Measurements from ENCODE around the gene SPSB4. TPM values are rescaled to one million over a fixed set of nuclear protein-coding genes. Genes with fewer than 3 reads are reported as not detected.
"Not testable (repeated sequence)": the region's sequence is repeated elsewhere in the genome, so short reads cannot be mapped to it uniquely, and the experiment has no call there.

The SPSB4 gene
- polyA plus RNA-seq, 1 donor = 14.8 TPM

DNA sequence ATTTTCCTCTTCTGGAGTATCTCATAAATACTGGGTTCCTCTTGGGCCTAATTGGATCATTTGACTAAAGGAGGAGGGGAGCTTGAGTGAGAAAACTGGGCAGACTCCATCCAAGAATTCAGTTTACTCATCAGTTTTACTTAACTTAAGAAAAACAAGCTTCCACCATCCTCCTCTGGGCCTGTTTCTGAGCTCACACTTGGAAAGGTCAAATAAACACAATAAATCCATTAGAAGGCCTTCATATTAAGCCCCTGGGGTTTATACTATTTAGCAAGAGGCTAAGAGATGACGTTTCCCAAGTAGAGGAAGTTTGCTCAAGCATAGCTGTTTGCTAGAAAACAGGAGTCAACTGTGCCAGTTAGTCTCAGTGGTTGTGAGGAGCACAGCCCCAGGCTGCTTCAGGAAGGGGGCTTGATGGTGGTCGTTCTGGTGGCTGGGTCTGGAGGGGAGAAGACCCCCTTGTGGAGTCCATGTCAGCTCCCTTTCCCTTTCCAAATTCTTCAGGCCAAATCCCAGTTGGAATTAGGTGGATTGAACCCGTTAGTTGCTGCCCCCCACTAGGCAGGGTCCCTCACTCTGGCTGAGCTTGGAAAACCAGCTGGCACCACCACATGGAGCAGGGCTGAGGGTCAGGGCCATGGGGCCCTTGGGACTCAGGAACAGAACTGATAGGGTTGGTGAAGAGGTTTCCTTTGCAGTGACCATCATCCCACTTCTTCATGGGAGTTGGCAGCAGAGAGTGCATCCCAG lies 64.8 kb downstream of the SPSB4 start:
- DNase-seq = peak; percentile 76

DNA sequence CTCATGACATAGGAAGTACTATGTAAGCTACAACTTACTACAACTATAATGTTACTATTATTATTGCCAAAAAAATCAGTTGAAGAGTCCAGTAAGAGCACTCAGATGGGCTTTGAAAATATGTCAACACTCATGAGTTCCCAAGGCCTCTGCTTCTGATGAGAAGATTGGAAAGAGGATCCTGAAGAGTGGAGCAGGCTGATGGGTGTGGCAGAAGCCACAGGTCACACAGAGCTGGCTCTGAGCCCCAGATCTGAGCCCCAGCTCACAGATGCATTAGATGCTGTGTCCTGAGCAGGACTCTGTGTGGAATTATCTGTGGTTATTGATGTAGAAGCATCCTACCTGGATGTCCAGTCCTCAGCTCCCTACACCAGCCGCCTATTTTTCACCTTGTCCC lies 65.6 kb downstream of the SPSB4 start:
- no peak for DNase-seq

DNA sequence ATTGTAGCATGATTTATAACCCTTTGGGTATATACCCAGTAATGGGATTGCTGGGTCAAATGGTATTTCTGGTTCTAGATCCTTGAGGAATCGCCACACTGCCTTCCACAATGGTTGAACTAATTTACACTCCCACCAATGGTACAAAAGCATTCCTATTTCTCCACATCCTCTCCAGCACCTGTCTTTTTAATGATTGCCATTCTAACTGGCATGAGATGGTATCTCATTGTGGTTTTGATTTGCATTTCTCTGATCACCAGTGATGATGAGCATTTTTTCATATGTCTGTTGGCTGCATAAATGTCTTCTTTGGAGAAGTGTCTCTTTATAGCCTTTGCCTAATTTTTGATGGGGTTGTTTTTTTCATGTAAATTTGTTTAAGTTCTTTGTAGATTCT lies 66.8 kb downstream of the SPSB4 start:
- not testable (repeated sequence) for DNase-seq

DNA sequence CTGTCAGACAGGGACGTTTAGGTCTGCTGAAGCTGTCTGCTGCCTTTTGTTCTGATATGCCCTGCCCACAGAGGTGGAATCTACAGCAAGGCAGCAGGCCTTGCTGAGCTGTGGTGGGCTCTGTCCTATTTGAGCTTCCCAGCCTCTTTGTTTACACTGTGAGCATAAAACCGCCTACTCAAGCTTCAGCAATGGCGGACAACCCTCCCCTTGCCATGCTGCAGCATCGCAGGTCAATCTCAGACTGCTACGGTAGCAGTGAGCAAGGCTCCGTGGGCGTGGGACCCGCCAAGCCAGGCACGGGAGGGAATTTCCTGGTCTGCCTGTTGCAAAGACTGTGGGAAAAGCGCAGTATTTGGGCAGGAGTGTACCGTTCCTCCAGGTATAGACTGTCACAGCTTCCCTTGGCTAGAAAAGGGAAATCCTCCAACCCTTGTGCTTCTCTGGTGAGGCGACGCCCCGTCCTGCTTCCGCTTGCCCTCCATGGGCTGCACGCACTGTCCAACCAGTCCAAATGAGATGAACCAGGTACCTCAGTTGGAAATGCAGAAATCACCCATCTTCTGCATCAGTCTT lies 71.4 kb downstream of the SPSB4 start:
- no peak for DNase-seq

DNA sequence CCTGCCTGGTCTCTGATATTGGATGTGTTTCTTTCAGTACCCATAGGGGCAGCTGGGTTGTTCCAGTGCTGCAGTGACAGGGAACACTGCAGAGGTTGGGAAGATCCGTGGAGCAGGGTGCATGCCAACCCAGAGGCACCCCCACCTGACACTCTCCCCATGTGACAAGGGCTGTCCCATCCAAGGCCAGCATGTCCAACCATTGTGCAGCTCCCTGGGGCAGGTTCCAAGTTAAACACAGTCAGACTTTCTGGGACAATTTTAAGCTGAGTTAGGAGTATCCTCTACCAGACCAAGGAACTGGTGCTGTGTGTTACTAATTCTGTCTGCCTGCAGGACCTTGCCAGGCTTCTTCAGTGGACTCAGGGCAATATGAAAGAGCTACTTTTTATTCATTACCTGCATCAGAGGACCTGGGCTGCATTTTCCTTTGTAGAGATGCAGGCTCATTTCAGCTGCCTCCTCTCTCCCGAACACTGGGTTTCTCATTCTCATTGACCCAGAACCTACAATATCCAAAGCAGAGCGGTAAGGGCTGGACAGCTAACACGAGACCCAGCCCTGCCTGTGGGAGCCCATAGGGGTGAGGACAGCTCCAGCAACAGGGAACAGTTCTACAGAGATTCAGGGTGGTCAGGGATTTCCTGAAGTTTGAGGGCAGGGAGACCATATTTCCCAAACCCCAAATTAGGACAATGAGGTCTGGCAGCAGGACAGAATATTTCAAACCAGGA lies 72.7 kb downstream of the SPSB4 start:
- DNase-seq = no peak

DNA sequence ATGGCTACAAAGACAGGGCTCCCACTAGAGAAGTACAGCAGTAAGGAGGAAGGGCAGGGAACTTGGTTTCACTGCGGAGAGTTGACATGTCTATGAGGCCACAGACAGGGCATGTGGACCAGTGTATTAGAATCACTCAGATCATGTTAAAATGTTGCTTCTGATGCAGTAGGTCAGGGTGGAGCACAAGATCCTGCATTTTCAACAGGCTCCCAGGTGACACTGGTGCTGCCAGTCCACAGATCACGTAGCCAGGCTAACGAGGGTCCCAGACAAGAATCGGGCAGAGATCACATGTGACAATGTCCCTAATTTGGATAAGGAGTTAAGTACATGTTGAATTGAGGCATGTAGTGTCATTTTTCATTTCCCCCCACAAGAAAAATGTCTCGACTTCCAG lies 73.6 kb downstream of the SPSB4 start:
- DNase-seq = no peak

DNA sequence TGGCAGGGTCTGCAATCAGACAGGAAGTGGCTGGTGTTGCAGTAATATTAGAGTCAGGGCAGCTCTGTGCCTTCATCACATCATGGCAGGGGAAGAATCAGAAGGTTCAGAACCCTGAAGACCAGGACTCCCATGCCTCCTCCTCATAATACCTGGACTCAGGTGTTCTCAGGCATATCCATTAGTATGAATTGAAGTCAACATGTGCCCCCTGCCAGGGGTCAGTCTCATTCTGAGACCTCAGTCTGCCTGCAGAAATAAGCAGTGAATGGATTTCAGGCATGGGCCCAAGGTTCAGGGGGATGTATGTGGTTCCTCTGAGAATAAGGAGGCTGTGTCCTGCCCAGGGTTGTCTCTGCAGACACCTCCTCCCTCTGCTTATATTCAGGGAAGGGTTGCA lies 74.2 kb downstream of the SPSB4 start:
- no peak for DNase-seq

DNA sequence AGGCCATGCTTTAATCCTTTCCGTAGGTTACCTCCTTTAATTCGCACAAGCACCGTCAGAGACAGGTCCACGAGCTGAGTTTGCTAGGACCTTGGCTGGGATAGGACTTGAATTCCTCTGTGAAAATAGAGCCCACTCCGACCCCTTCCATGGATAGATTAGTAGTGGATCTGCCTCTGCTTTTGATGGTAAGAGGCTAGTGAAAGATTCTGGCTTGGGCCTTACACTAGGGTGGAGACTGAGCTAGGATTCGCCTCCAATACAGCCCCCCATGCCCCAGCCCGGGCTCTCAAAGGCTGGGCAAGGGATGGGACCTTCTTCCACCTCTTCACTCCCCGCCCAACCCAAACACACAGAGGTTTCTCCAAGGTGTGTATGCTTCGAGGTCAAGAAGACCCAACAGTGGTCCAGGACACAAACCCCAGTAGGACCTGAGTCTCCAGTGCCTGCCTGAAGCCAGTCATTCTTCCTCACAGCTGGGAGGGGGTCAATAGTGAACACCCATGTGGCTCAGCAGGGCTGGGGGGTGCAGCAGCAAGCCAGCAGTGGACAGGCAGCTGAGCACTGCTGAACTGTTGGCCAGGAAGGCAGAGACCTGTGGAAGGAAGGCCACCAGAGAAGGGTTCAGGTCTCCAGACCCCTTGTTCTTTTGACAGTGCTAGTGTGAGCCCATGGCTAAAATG lies 75.7 kb downstream of the SPSB4 start:
- DNase-seq = no peak

DNA sequence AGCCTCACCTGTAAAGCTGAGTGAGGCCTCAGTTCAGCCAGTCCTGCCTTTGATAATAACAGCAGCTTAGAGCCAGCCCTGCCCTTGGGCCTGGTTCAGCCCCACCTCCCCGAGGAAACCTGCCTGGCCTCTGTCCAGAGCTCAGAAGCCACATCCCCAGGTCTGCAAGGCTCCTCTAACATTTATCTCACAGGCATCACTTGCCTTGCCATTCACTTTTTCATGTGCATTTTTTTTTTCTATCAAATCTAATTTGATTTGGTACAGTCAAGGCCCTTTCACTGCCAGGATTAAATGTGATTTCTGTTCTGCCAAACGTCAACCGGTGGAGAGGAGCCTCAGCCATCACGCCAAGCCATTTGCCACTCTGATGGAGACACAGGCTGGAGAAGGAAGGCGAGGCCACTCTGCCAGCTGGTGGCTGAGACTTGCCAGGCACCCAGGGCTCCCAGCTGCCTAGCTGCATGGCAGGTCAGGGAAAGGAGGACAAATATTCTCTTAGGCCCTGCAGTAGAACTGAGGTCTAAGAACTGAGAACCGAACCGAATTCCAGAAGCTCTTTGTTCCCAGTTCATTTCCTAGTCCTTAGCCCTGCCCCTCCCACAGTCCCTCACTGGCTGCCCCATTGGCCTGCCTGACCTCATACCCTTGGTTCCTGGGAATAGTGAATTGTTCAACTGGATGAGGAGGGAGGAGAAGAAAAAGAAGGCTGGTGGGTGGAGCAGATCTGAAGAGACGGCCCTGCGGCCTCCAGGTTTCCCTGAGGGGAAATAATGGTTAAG lies 76.4 kb downstream of the SPSB4 start:
- no peak for DNase-seq

DNA sequence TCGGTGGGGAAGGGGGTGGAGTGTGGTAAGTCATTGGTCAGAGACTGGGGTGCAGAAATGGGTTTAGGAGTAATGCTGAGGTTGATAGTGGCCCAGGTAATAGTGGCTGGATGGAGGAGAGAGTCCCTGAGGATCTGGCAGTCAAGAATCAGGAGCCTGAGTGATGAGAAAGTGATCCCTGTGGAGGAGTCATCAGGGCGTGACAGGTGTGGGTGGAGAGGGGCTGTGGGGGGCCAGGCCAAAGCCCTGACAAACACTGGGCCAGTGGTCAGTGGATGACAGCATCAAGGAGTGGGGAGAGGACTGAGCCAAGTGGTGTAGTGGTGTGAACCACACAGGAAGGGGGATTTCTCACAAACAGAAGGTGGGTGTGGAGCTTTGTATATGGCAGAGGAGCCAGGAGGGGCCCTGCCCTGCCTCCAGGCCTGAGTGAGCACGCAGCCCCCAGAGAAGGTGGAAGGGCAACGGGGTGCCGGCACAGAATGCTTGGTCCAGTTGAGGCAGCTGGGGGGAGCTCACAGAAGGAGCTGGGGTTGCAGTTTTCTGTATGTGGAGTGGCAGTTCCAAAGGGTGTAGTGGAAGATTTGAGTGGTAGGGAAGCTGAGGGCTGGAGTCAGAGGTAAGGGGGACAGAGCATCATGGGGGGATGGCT lies 77.1 kb downstream of the SPSB4 start:
- DNase-seq = no peak

DNA sequence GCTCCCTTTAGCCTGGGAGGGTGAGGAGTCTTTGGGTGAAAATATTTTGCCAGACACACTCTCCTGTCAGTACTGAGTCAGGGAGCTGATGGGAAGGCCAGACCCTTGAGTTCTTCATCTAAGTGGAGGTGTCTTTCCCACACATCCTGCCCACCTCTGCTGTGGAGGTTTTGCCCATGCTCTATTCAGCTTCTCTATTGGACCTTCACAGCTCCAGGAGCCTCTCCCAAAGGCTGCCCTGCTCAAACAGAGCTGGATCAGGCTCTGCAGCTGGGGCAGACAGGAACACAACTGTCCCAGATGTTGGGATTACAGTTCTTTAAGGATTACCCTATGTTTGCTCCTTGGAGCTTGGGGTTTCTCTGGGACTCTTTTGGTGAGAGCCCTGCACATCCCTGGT lies 77.9 kb downstream of the SPSB4 start:
- no peak for DNase-seq

DNA sequence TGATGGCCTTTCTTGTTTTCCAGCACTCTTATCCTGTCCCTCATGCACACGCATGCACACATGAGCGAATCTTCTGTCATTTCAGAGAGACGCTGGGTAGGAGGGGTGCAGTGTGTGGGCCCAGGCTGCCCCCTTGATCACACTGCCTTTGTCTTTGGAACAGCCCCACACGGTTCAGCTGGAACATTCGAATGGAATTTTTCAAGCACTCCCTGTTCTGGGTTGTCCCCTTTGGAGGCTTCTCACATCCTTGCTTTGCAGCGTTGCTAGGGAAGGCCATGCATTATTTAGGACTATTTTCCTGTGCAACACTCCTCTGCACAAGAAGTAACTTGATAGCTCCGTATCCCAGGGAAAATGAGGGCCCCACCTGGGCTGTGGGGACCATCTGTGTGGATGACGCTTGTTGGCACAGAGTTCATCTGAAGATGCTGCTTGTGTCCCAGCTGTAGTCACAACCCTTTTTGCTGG lies 78.4 kb downstream of the SPSB4 start:
- DNase-seq = peak; percentile 37

DNA sequence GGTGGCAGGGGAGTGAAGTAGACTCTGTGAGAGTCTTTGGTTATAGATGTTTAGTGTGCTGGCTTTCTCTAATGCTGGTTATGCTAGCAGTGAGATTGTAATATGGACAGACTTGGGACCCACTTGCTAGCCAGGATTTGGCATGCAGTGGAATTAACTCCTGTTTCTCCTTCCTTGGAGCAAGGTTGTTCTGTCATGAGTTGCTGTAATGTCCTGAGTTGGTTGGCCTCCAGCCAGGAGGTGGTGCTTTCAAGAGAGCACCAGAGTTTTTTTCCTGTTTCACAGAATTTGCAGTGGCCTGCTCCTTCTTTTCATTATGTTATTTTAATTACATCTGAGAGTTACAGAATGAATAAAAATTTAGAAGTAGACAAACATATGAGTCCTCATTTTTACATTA lies 92.4 kb downstream of the SPSB4 start:
- no peak for DNase-seq

DNA sequence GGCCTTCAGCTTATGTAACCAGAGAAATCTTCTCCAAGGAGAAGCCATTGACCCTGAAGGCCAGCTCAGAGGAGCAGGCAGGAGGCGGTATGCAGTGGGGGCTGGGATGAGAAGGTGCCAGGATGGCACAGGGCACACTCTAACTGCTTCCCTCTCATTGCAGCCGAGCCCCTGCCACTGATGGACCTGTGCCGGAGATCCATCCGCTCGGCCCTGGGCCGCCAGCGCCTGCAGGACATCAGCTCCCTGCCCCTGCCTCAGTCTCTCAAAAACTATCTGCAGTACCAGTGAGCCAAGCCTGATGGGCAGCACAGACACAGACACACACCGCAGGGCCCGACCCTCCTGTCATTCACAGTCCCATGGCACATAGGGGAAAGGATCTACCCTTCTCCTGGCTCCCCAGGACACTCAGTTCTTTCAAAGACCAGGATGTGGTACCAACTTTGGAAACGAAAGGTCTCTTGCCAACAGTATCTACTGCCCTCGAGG lies 95.9 kb downstream of the SPSB4 start:
- DNase-seq = no peak

DNA sequence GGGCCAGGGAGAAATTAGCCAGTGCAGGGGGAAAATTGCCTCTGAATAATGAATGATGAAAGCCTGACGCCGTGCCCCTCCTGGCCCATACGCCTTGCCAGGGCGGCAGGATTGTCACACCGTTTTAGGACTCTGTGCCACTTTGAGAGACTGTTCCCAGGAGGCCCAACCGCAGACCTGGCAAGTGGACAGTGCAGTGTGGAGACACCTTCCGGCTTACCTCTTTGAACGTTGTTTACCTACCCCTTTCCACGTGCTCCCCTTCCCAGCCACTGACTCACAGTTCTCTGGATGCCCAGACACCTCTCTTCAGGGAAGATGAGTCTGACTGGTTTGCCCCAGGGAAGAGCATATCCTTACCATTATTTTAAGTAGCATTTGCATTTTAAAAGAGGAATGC lies 96.5 kb downstream of the SPSB4 start:
- DNase-seq = no peak

DNA sequence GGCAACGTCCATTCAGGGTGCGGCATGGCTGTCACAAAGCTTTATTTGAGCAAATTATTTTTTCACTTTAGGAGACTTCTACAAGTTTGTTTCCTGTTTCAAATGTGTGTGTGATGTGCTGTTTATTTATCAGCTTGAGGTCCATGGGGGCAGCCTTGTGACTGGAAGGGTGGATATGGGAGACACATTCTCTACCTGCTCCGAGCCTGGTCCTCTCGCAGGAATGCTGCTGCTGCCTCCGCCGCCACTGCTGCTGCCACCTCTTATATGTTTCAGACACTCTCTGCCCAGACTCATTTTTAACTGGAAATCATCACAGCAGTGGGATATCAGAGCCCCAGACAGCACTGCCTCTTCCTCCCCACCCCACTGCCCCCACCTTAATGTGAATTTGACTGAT lies 97.0 kb downstream of the SPSB4 start:
- no peak for DNase-seq

DNA sequence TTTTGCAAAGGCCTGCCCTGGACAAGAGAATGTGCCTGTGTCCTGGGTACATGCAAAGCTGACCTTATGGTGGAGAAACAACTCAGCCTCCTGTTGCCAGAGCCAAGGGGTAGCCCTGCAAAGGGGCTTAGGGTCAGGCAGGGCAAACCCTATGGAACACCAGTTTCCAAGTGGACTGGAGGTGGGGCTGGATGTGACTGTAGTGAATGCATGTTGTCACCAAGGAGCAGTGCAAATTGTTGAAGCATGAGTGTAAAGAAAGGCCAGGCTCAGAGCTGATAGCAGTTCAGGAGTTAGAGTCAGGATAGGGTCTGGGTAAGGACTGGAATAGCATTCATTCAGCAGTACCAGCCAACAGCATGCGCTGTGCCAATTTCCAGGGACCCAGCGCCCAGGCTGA lies 97.6 kb downstream of the SPSB4 start:
- no peak for DNase-seq

DNA sequence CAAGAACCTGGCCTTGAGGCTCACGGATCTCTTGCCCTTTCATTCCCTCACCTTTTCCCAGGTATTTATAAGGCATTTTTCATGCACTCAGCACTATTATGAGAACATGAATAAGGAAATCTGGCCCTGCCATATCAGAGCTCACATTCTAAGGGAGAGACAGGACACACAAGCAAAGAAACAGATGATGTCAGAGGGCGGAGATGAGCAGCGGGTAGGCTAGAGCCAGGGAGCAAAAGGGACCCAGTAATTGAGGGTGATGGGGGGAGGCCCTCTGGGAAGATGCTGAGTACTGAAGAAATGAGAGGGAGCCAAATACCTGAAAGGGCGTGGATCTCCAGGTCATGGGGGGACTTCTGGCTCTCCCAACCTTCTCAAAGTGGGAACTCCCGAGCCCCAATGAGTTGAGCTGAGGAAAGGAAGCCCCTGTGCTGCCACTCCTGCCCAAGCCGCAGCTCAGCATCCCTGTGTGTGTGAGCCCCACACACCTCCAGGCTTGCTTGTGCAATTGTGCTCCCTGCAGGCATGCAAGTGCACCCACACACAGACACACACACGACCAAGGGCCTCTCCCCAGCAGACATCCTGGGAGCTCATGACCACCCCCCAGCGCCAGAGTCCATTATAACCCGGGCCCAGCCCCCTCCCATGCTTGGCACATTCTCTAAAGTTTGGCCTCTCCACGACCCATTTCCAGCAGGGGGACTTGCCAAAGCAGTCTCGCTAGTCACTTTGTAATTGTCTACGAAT lies 99.1 kb downstream of the SPSB4 start:
- no peak for DNase-seq

DNA sequence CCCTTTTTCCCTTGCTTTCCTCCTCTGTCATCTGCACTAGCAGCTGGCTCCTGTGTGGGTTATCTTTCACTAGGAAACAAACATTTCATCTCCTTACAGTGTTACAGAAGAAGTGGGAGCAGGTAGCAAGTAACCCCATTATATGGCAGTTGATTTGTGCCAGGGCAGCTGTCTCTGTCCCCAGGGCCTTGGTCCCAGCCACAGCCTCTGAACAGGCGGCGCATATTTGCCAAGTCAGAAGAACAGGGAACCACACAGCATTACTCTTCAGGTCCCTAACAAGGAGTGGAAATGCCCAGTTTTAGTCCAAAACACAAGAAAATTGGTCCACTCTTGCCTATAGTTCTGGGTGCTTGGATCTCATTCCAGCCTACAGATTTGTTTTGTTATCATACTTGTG lies 99.8 kb downstream of the SPSB4 start:
- no peak for DNase-seq

DNA sequence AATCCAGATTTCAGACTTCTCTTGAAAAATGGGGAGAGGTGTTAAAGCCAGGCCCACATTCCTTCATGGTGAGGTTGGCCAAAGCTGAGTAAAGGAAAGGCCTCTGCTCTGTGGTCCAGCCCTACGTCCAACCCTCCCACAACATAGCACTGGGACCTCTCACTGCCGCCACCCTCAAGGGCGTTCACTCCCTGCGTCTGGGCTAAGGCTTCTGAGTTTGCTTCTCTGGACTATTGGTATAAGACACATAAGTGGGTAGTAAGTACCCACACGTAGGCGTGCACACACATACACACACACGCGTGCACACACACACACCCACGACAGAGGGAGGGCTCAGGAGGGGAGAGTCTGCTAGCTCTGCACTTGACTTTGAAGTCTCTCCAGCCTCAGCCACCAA lies 100.3 kb downstream of the SPSB4 start:
- DNase-seq = no peak

DNA sequence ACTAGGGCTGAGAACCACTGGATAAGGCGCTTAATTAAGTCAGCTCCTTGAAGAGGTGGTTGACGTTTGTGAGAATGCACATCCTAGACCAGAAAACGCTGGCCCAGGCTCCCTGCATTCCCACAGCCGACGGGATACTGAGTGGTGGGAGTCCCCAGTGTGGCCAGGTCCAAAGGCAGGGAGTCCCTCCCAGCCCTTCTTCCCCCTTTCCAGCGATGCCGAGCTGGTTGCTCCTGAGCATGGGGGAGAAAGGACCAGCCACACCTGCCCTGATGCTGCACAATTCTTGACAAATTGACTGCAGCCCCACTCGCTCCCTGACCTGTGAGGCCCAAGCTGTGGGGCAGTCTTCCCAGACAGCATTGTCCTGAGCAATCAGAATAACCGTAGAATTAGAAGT lies 101.0 kb downstream of the SPSB4 start:
- DNase-seq = no peak
